ENCODE results near the gene RAI1. TPM values are rescaled to one million over a fixed set of nuclear protein-coding genes. Genes with fewer than 3 reads are reported as not detected.

The RAI1 gene
- total RNA-seq, 4 donors from 2014 or later, result 19.4 to 38.2 (median 35.3) TPM

GRCh38 chr17:17722906-17723353, 41.7 kb downstream of the RAI1 start:
- intact Hi-C loops (cut with DNase I; ENCODE audit: low total_unique reads), result loop anchor here (5.0 kb wide), 1 partner anchor 41 kb away; the partner anchor contains the start of gene RAI1
- 45 to 56% methylated on average over 23 of the region's 23 CpGs for WGBS, 2 donors
- no peak for DNase-seq (ENCODE audit: low spot score in 2 of 2)
- H3K4me3 ChIP-seq (ENCODE audit: low read depth, poor library complexity, severe bottlenecking), result no peak overlapping the region
- TF ChIP-seq CTCF (IDR thresholded peaks at IDR 0.05) (no peak), POLR2A (IDR thresholded peaks at IDR 0.05) (no peak)

GRCh38 chr17:17723354-17724261, 42.4 kb downstream of the RAI1 start:
- no peak for DNase-seq (ENCODE audit: low spot score in 2 of 2)
- H3K4me3 ChIP-seq (ENCODE audit: low read depth, poor library complexity, severe bottlenecking), result peak overlapping the region; percentile 27
- intact Hi-C loops (cut with DNase I; ENCODE audit: low total_unique reads), result loop anchor here (5.0 kb wide), 1 partner anchor 41 kb away; the partner anchor contains the start of gene RAI1
- TF ChIP-seq CTCF (IDR thresholded peaks at IDR 0.05) (no peak), POLR2A (IDR thresholded peaks at IDR 0.05) (no peak)
- WGBS, 2 donors, result 1 to 2% methylated on average over 79 to 82 of the region's 103 CpGs

GRCh38 chr17:17724307-17725010, 43.2 kb downstream of the RAI1 start:
- no peak for DNase-seq (ENCODE audit: low spot score in 2 of 2)
- WGBS, 2 donors, result 21 to 26% methylated on average over 25 to 48 of the region's 53 CpGs
- intact Hi-C loops (cut with DNase I; ENCODE audit: low total_unique reads), result loop anchor here (5.0 kb wide), 1 partner anchor 42 kb away; the partner anchor contains the start of gene RAI1
- H3K4me3 ChIP-seq (ENCODE audit: low read depth, poor library complexity, severe bottlenecking), result peak overlapping the region; percentile 27
- TF ChIP-seq POLR2A (IDR thresholded peaks at IDR 0.05), result no peak
- no peak for TF ChIP-seq CTCF (IDR thresholded peaks at IDR 0.05)

DNA sequence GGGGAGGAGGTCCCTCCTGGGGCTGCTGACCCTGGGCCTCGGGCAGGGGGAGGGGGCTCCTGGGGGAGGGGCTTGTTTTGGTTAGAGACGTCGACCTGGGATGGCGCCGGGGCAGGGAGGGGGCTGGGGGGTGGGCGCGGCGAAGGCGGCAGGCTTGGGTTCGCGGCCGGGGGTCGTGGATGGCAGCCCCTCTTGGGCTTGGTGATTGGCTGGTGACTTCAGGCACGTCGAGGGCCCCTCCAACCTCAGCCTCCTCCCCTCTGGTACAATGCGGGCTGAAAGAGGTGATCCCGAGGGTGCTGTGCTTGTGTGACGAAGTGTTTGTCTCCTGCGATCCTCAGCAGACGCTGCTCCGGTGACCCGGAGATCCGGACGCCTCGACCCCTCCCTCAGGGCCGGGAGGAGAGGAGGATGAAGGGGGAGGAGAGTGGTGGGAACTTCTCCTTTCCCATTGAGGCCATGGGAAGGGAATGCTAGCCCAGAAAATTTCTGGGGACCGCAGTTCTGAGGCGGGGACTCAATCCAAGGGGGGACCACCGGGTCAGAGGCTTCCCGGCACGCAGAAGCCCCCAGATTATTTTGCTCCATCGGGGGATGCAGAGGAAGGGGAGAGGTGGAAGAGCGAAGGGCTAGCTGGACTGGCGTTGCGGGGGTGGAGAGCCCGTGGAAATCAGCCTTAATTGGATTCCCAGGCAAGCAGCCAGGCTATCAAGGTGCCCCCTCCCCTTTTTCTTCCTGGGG, 43.9 kb downstream of the RAI1 start:
- H3K4me3 ChIP-seq (ENCODE audit: low read depth, poor library complexity, severe bottlenecking), result no peak overlapping the region
- DNase-seq (ENCODE audit: low spot score in 2 of 2), result no peak
- WGBS, 2 donors, result 56 to 60% methylated on average over 35 to 36 of the region's 36 CpGs
- TF ChIP-seq POLR2A (IDR thresholded peaks at IDR 0.05), result no peak
- no peak for TF ChIP-seq CTCF (IDR thresholded peaks at IDR 0.05)
- intact Hi-C loops (cut with DNase I; ENCODE audit: low total_unique reads), result no loop called here

GRCh38 chr17:17725752-17726457, 44.6 kb downstream of the RAI1 start:
- TF ChIP-seq CTCF (IDR thresholded peaks at IDR 0.05), result no peak
- TF ChIP-seq POLR2A (IDR thresholded peaks at IDR 0.05), result no peak
- no peak for DNase-seq (ENCODE audit: low spot score in 2 of 2)
- 72 to 75% methylated on average over 7 of the region's 7 CpGs for WGBS, 2 donors
- no peak overlapping the region for H3K4me3 ChIP-seq (ENCODE audit: low read depth, poor library complexity, severe bottlenecking)
- intact Hi-C loops (cut with DNase I; ENCODE audit: low total_unique reads), result no loop called here

Measured in lower leg skin (tissue), 4 donors.